Natural killer cell (primary cell): Measurements from ENCODE around the gene NCR1. TPM values are rescaled to one million over a fixed set of nuclear protein-coding genes. Genes with fewer than 3 reads are reported as not detected.

ENCODE experiments used
- ATAC-seq, 3 donors: fragments of 150-1000 bp in 2 of 3; fragments of 200-7000 bp in 1 of 3; cut with Tn5 transposase; 1 replicate in 1 of 3; 2 replicates in 2 of 3; pipeline ENCODE4 v1.10.0; 2021; ENCODE audit warnings: mild to moderate bottlenecking in 2 of 3, moderate library complexity in 2 of 3
- DNase-seq, 2 donors: peaks; one replicate each; pipeline versions ENCODE4 v3.0.0 to v3.0.0-alpha.2; 2013 to 2021; ENCODE audit warnings: mixed read lengths in 1 of 2
- H3K27ac ChIP-seq: one replicate; pipeline ENCODE4 v1.5.1; 2013; ENCODE audit warnings: mild to moderate bottlenecking, low read length
- H3K27me3 ChIP-seq: one replicate; pipeline ENCODE4 v1.6.1; 2013; ENCODE audit warnings: low read length; ENCODE audit not compliant: control insufficient read depth, insufficient read depth
- H3K36me3 ChIP-seq: one replicate; pipeline ENCODE4 v1.6.1; 2013; ENCODE audit warnings: low read length; ENCODE audit not compliant: control insufficient read depth, insufficient read depth
- H3K4me1 ChIP-seq: one replicate; pipeline ENCODE4 v1.6.1; 2013; ENCODE audit warnings: low read length; ENCODE audit not compliant: control insufficient read depth, insufficient read depth
- H3K4me3 ChIP-seq: one replicate; pipeline ENCODE4 v1.5.1; 2013; ENCODE audit warnings: low read length
- H3K9me3 ChIP-seq: one replicate; pipeline ENCODE4 v1.6.1; 2013; ENCODE audit warnings: low read length; ENCODE audit not compliant: control insufficient read depth, insufficient read depth
- H3K27ac Mint-ChIP-seq, 2 donors: one replicate each; pipeline ENCODE4 v1.8.0; 2022; ENCODE audit warnings: mild to moderate bottlenecking in 2 of 2, mixed read lengths in 2 of 2, moderate library complexity in 1 of 2
- H3K27me3 Mint-ChIP-seq, 2 donors: one replicate each; pipeline ENCODE4 v1.8.0; 2022; ENCODE audit warnings: low read depth in 2 of 2, mixed read lengths in 2 of 2
- H3K36me3 Mint-ChIP-seq: one replicate; pipeline ENCODE4 v1.8.0; 2022; ENCODE audit warnings: mixed read lengths
- H3K4me1 Mint-ChIP-seq, 2 donors: one replicate each; pipeline ENCODE4 v1.8.0; 2022; ENCODE audit warnings: mixed read lengths in 2 of 2
- H3K4me3 Mint-ChIP-seq: one replicate; pipeline ENCODE4 v1.8.0; 2022; ENCODE audit warnings: mild to moderate bottlenecking, moderate library complexity, mixed read lengths
- H3K9me3 Mint-ChIP-seq, 2 donors: one replicate each; pipeline ENCODE4 v1.8.0; 2022; ENCODE audit warnings: mixed read lengths in 2 of 2
- CTCF ChIP-seq: fragments of 200-600 bp; IDR thresholded peaks from one replicate; pipeline ENCODE4 v1.8.0; 2022; ENCODE audit warnings: antibody characterized with exemption
- WGBS: methylation state at CpG from one replicate; pipeline ENCODE4 v1.1.7; 2013; ENCODE audit warnings: missing lambda C conversion rate; ENCODE audit not compliant: insufficient coverage; 5-methylcytosine and 5-hydroxymethylcytosine counted together
- intact Hi-C: fragments of 100-400 bp; cut with micrococcal nuclease; formaldehyde crosslinking; loops from one replicate; pipeline ENCODE4 v1.14.2; 2022
- total RNA-seq, 4 donors: library from RNA; stranded (reverse); fragments of 120-200 nt in 1 of 4; gene quantifications; one replicate each; pipeline versions ENCODE4 v1.2.3 to v1.2.4, GENCODE V29; 2013 to 2022

Gene NCR1
- total RNA-seq, 3 donors from 2014 or later (not counting 1 experiment from before 2014, with no cell fraction given) = 213 to 342 (median 244) TPM

- DNase-seq (no peak), ATAC-seq (peak in 1 of 3 donors; percentile 43)
- H3K36me3 Mint-ChIP-seq = no peaks in the 10 kb centered on the region
- peaks cover 6 to 8% of the 10 kb centered on the region in 2 donors for H3K27me3 Mint-ChIP-seq
- peaks cover 10 to 14% of the 10 kb centered on the region in 2 donors for H3K4me1 Mint-ChIP-seq
- H3K9me3 Mint-ChIP-seq = no peaks in the 10 kb centered on the region
- H3K27me3 ChIP-seq = no peaks in the 10 kb centered on the region
- intact Hi-C loops = no loop called here
- no peak for TF ChIP-seq CTCF
- WGBS = 77% methylated on average over 8 of the region's 8 CpGs
- peak within 1 kb of the TSS in 1 of 2 donors; percentile 63 for H3K27ac Mint-ChIP-seq
- H3K4me3 Mint-ChIP-seq = no peak within 1 kb of the TSS
- no peaks in the 10 kb centered on the region for H3K36me3 ChIP-seq
- no peak within 1 kb of the TSS for H3K27ac ChIP-seq
- H3K4me1 ChIP-seq = no peaks in the 10 kb centered on the region
- H3K9me3 ChIP-seq = no peaks in the 10 kb centered on the region
- no peak within 1 kb of the TSS for H3K4me3 ChIP-seq
Measured at GRCh38 chr19:54873990-54874389, 32.0 kb upstream of the NCR1 start, which contains the start of gene FCAR. TSS of gene FCAR (plus strand) at chr19:54874235. CDS start at chr19:54874290, 55 bp downstream.

- DNase-seq = no peak
- H3K4me3 Mint-ChIP-seq = no peak overlapping the region
- H3K27me3 ChIP-seq = no peaks in the 10 kb centered on the region
- H3K27ac ChIP-seq = no peak overlapping the region
- no peaks in the 10 kb centered on the region for H3K36me3 Mint-ChIP-seq
- H3K4me1 Mint-ChIP-seq = peaks cover 10 to 14% of the 10 kb centered on the region in 2 donors
- WGBS = 25% methylated on average over 1 of the region's 2 CpGs
- peak overlapping the region in 1 of 2 donors; percentile 63 for H3K27ac Mint-ChIP-seq
- H3K9me3 Mint-ChIP-seq = no peaks in the 10 kb centered on the region
- no peaks in the 10 kb centered on the region for H3K4me1 ChIP-seq
- no peak overlapping the region for H3K4me3 ChIP-seq
- H3K36me3 ChIP-seq = no peaks in the 10 kb centered on the region
- intact Hi-C loops = no loop called here
- peaks cover 8 to 13% of the 10 kb centered on the region in 2 donors for H3K27me3 Mint-ChIP-seq
- TF ChIP-seq CTCF = no peak
- no peaks in the 10 kb centered on the region for H3K9me3 ChIP-seq
- peak in 2 of 3 donors; percentile 46 to 48 for ATAC-seq
Measured at GRCh38 chr19:54875506-54875905, 30.4 kb upstream of the NCR1 start.

- intact Hi-C loops = no loop called here
- peaks cover 16 to 21% of the 10 kb centered on the region in 2 donors for H3K4me1 Mint-ChIP-seq
Measured at GRCh38 chr19:54877471-54877870, 28.5 kb upstream of the NCR1 start.

More at GRCh38 chr19:54877471-54877870, 28.5 kb upstream of the NCR1 start:
- no peaks in the 10 kb centered on the region for H3K36me3 Mint-ChIP-seq
- no peak overlapping the region for H3K27ac Mint-ChIP-seq
- H3K4me1 ChIP-seq = peaks cover 15% of the 10 kb centered on the region
- ATAC-seq (no peak), DNase-seq (no peak)
- no peak overlapping the region for H3K4me3 Mint-ChIP-seq
- H3K36me3 ChIP-seq = no peaks in the 10 kb centered on the region
- H3K9me3 ChIP-seq = no peaks in the 10 kb centered on the region
- no peaks in the 10 kb centered on the region for H3K9me3 Mint-ChIP-seq
- no peak overlapping the region for H3K27ac ChIP-seq
- TF ChIP-seq CTCF = no peak
- no peak overlapping the region for H3K4me3 ChIP-seq
- peaks cover 6 to 15% of the 10 kb centered on the region in 2 donors for H3K27me3 Mint-ChIP-seq
- H3K27me3 ChIP-seq = peaks cover 5% of the 10 kb centered on the region
- WGBS = 27% methylated on average over 2 of the region's 3 CpGs
